ENCODE results near the gene CYSRT1. TPM values are rescaled to one million over a fixed set of nuclear protein-coding genes. Genes with fewer than 3 reads are reported as not detected.

The CYSRT1 gene
- total and polyA plus RNA-seq, 2 experiments from 2014 or later = 0.43 to 0.75 TPM

GRCh38 chr9:137243626-137244485 is 18.9 kb downstream of the CYSRT1 start:
- in situ Hi-C loops (cut with MboI) = no loop called here

DNA sequence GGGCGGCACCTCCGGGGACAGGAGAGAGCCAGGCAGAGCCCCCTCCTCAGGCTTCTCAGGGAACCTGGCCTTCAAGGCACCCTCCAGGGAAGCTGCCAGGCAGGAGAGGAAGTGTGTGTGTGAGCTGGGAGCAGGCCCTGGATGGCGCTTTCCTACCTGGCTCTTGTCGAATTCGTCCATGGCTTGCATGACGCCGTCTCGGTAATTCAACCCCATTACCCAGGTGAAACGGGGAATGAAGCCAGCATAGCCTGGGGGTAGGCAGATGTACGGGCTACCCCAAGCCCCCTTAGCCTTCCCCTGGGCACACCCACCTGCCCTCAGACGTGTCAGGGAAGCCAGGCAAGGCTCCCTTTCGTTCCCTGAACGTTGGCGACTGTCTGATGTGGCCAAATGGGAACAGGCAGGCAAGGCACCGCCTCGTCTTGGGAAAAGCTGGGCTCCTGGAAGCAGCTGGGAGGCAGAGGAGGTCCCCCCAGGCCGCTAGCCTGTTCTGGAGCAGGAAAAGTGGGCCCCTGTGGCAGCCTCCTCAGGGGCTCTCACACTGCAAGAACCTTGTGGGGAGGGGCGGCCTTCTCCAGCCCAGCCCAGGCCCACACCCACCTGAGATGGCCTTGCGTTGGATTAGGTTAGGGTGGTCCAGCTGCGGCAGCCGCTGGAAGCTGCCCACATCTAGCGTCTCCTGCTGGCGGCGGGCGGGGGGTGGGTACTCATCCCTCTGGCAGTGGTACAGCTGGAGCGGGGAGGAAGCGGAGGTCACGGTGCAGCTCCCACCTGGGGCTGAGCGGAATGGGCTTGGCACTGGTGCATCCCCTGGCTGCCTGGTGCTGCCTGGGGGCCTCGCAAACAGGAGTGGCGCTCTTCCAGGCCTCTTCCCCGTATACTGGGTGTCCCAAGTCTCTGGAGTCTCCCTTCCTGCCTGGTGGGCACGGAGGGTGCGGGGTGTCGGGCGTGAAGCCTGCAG is 19.8 kb downstream of the CYSRT1 start:
- H3K27me3 ChIP-seq (replicated peaks; ENCODE audit: insufficient read depth) = no peaks in the 10 kb centered on the region
- no peak for TF ChIP-seq EZH2 (IDR thresholded peaks at IDR 0.05; ENCODE audit: insufficient read depth, poor library complexity, severe bottlenecking)
- TF ChIP-seq EZH2phosphoT487 (IDR thresholded peaks at IDR 0.05; ENCODE audit: insufficient read depth, low read depth) = no peak
- H3K79me2 ChIP-seq (ENCODE audit: insufficient read depth) = peaks cover 31% of the 10 kb centered on the region
- H3K36me3 ChIP-seq (ENCODE audit: low read depth) = peaks cover 18% of the 10 kb centered on the region
- H3K9me2 ChIP-seq (ENCODE audit: insufficient read depth) = no peaks in the 10 kb centered on the region
- H3K4me2 ChIP-seq (ENCODE audit: unreplicated experiment) = no peak overlapping the region
- H3K27ac ChIP-seq = no peak overlapping the region
- H3F3A ChIP-seq (ENCODE audit: insufficient read depth) = peaks cover 22% of the 10 kb centered on the region
- no peak overlapping the region for H2AFZ ChIP-seq
- H3K9ac ChIP-seq = no peak overlapping the region
- peaks cover 19% of the 10 kb centered on the region; the same call in 1 of the 2 replicates for H4K20me1 ChIP-seq (ENCODE audit: insufficient read depth)
- H3K4me1 ChIP-seq (ENCODE audit: insufficient read depth) = peaks cover 13% of the 10 kb centered on the region; the same call in 1 of the 2 replicates
- no peaks in the 10 kb centered on the region for H3K9me3 ChIP-seq (ENCODE audit: low read depth)
- in situ Hi-C loops (cut with MboI) = no loop called here
- 34 to 37% methylated on average over 36 of the region's 36 CpGs for WGBS, 2 experiments (ENCODE audit: low coverage in 1 of 2, low lambda C conversion rate in 2 of 2, missing lambda C conversion rate in 2 of 2)
- H3K4me3 ChIP-seq = no peak overlapping the region
- peak; percentile 36 for DNase-seq

More at GRCh38 chr9:137243626-137244485, 18.9 kb downstream of the CYSRT1 start:
- Histone ChIP-seq H3K4me3 (peak overlapping the region; percentile 84; the same call in 1 of the 2 replicates), H2AFZ (no peak overlapping the region), H3F3A (ENCODE audit: insufficient read depth) (peaks cover 22% of the 10 kb centered on the region), H3K79me2 (ENCODE audit: insufficient read depth) (peaks cover 41% of the 10 kb centered on the region), H3K9me2 (ENCODE audit: insufficient read depth) (no peaks in the 10 kb centered on the region), H4K20me1 (ENCODE audit: insufficient read depth) (peaks cover 19% of the 10 kb centered on the region; the same call in 1 of the 2 replicates), H3K9ac (peak overlapping the region; percentile 23; the same call in 1 of the 2 replicates), H3K4me2 (ENCODE audit: unreplicated experiment) (no peak overlapping the region), H3K9me3 (ENCODE audit: low read depth) (no peaks in the 10 kb centered on the region), H3K36me3 (ENCODE audit: low read depth) (peaks cover 18% of the 10 kb centered on the region), H3K27me3 (replicated peaks; ENCODE audit: insufficient read depth) (no peaks in the 10 kb centered on the region), H3K27ac (no peak overlapping the region), H3K4me1 (ENCODE audit: insufficient read depth) (peaks cover 13% of the 10 kb centered on the region; the same call in 1 of the 2 replicates)
- peak; percentile 48 for DNase-seq
- TF ChIP-seq EZH2phosphoT487 (IDR thresholded peaks at IDR 0.05; ENCODE audit: insufficient read depth, low read depth) = no peak
- WGBS, 2 experiments (ENCODE audit: low coverage in 1 of 2, low lambda C conversion rate in 2 of 2, missing lambda C conversion rate in 2 of 2) = 61 to 70% methylated on average over 15 of the region's 15 CpGs

DNA sequence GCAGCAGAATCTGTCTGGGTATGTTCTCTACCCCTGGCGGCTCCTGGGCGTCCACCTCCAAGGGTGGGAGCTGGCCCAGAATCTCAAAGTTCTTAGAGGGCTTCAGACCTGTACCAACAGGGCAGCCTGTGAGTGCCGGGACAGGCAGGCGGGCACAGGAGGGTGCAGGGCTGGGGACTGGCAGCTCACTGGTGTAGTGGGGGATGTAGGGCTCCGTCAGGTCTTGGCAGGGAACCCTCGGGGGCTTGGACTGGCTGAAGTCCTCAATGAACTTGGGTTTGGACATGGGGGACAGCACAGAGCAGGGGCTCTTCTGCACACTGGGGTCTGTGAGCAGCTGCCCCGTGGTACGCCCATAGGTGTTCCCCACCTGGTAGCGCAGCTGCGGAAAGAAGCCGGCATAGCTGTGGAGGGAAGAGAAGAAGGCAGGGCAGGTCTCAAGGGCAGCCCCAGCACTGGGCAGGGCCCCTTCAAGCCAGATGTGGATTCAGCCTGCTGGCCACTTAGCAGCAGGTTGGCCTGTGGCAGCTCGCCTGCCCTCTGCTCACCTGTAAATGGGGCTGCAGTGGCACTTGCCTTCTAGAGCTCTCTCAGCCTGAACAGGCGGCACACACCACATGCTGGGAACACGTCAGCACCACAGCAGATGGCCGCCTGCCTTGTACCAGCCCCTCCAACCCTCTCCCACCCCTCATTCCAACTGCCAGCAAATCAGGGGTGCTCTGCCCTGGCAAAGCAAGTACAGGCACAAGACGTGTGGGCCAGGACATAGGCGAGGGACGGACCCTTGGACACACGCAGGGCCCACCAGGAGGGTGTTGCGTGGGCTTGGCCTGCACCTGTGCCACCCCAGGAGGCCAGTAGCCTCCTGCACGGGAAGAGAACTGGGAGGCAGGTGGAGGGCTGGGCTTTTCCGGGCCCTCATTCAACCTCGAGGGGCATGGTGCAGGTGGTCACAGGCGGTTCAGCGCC is 20.8 kb downstream of the CYSRT1 start:
- Histone ChIP-seq H3K4me3 (no peak overlapping the region), H4K20me1 (ENCODE audit: insufficient read depth) (peaks cover 19% of the 10 kb centered on the region; the same call in 1 of the 2 replicates), H3K4me2 (ENCODE audit: unreplicated experiment) (no peak overlapping the region), H3K27me3 (replicated peaks; ENCODE audit: insufficient read depth) (no peaks in the 10 kb centered on the region), H3K36me3 (ENCODE audit: low read depth) (peaks cover 18% of the 10 kb centered on the region), H2AFZ (no peak overlapping the region), H3K4me1 (ENCODE audit: insufficient read depth) (peaks cover 13% of the 10 kb centered on the region; the same call in 1 of the 2 replicates), H3K79me2 (ENCODE audit: insufficient read depth) (peaks cover 30% of the 10 kb centered on the region), H3F3A (ENCODE audit: insufficient read depth) (peaks cover 22% of the 10 kb centered on the region), H3K9me3 (ENCODE audit: low read depth) (no peaks in the 10 kb centered on the region), H3K27ac (no peak overlapping the region), H3K9me2 (ENCODE audit: insufficient read depth) (no peaks in the 10 kb centered on the region), H3K9ac (no peak overlapping the region)
- no peak for DNase-seq
- in situ Hi-C loops (cut with MboI) = no loop called here
- 81 to 82% methylated on average over 25 of the region's 25 CpGs for WGBS, 2 experiments (ENCODE audit: low coverage in 1 of 2, low lambda C conversion rate in 2 of 2, missing lambda C conversion rate in 2 of 2)
- no peak for TF ChIP-seq EZH2 (IDR thresholded peaks at IDR 0.05; ENCODE audit: insufficient read depth, poor library complexity, severe bottlenecking)
- no peak for TF ChIP-seq EZH2phosphoT487 (IDR thresholded peaks at IDR 0.05; ENCODE audit: insufficient read depth, low read depth)

All from GM23248 (cell line).